Stimulated activated effector memory CD8-positive, alpha-beta T cell treated with anti-CD3 and anti-CD28 coated beads, Interleukin-12 subunit alpha, Interleukin-12 subunit beta, amount 100 ng/mL, for 72 hours (primary cell): Measurements from ENCODE around the gene PDE3B.
A peak's percentile ranks its signal among the peaks of the same experiment; 100 is the strongest.
"Not testable (repeated sequence)": the region's sequence is repeated elsewhere in the genome, so short reads cannot be mapped to it uniquely, and the experiment has no call there.

Source experiments
- ATAC-seq: fragments of 150-1000 bp; cut with Tn5 transposase; 2 replicates; pipeline ENCODE4 v1.10.0; 2021
- DNase-seq, 2 donors: peaks; one replicate each; pipeline ENCODE4 v3.0.0; 2021 to 2022; ENCODE audit warnings: low spot score in 2 of 2
- H3K27ac Mint-ChIP-seq: one replicate; pipeline ENCODE4 v1.8.0; 2022; ENCODE audit warnings: mild to moderate bottlenecking, mixed read lengths
- H3K36me3 Mint-ChIP-seq: one replicate; pipeline ENCODE4 v1.8.0; 2022; ENCODE audit warnings: mild to moderate bottlenecking, mixed read lengths
- H3K4me1 Mint-ChIP-seq: one replicate; pipeline ENCODE4 v1.8.0; 2022; ENCODE audit warnings: mixed read lengths
- H3K4me3 Mint-ChIP-seq: one replicate; pipeline ENCODE4 v1.8.0; 2022; ENCODE audit warnings: mild to moderate bottlenecking, mixed read lengths
- H3K9me3 Mint-ChIP-seq: one replicate; pipeline ENCODE4 v1.8.0; 2022; ENCODE audit warnings: mixed read lengths

Gene PDE3B

DNA sequence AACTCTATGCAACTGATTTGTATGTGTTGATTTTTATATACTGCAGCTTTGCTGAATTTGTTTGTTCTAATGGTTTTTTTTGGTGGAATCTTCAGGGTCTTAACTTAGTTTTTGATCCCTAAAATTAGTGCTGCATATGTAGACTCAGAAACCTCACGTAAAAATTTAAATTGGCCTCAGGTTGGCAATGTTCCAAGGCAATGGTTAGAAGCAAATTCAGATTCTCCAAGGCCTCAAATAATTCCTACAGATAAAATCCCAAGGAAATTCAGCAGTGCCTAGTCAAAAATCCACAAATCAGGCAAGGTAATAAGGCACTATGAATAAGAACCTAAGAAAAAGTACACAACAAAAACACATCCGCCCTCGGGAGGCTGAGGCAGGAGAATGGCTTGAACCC lies 9.5 kb downstream of the PDE3B start:
- Mint-ChIP-seq H3K36me3 (peaks cover 51% of the 10 kb centered on the region), H3K4me3 (no peak overlapping the region), H3K4me1 (peaks cover 55% of the 10 kb centered on the region), H3K27ac (no peak overlapping the region), H3K9me3 (no peaks in the 10 kb centered on the region)
- DNase-seq = no peak
- ATAC-seq = no peak

DNA sequence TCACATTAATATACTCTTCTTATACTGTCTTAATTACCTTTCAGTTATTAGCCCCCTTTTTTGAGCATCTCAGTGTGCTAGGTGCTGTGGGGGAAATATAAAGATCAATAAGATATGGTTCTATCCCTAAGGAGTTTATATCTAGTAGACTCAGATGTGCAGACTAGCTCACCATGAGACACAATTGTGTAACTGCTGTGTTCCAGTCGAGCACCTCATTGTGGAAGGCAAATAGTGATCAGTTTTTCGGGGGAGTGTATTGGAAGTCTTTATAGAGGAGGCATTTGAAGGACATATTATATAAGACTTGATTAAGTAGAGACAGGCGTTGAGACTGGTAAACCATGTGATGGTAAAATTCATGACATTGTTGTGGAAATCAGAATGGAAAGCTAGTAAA lies 11.8 kb downstream of the PDE3B start:
- H3K27ac Mint-ChIP-seq = no peak overlapping the region
- peaks cover 57% of the 10 kb centered on the region for H3K36me3 Mint-ChIP-seq
- DNase-seq (no peak), ATAC-seq (no peak)
- H3K9me3 Mint-ChIP-seq = no peaks in the 10 kb centered on the region
- peaks cover 37% of the 10 kb centered on the region for H3K4me1 Mint-ChIP-seq
- H3K4me3 Mint-ChIP-seq = no peak overlapping the region

DNA sequence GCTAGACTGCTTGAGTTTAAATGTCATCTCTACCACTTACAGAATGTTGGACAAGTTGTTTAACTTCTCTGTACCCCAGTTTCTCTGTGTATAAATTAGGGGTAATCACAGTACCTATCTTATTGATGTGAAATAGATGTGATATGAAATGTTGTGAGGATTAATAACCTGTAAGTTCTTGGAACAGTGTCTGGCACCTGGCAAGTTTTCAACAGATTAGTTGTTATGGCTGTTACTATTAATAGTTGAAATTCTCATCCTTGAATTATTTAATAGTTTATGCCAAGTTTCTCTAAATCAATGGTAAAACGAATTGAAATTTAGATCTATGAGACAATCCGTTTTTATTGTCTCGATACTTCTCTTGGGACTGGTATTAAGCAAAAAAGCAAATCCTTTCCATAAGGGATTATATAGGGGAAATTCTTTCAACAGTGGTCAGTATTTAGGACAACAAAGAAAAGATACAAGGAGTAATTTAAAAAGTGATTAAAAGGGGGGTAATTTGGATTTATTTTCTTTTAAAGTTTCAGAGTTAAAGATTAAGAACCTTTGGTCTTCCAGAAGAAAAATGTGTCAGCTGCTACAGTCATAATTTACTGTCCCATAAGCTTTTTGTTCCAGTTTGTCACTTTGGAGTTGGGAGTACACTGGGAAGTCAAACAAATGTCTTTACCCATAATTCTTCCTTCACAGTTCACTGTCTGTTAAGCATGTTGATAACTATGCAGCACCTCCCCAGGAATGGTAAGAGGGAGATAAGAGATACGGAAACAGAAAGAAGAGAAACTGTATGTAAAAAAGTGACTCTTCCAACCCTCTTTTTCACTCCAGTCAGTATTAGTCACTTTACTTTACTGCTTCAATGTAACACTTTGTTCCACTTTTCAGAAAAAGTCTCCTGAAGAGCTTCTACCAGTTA lies 13.2 kb downstream of the PDE3B start:
- Mint-ChIP-seq H3K9me3 (no peaks in the 10 kb centered on the region), H3K4me3 (no peak overlapping the region), H3K27ac (no peak overlapping the region), H3K36me3 (peaks cover 57% of the 10 kb centered on the region), H3K4me1 (peaks cover 33% of the 10 kb centered on the region)
- DNase-seq = no peak
- ATAC-seq = no peak

DNA sequence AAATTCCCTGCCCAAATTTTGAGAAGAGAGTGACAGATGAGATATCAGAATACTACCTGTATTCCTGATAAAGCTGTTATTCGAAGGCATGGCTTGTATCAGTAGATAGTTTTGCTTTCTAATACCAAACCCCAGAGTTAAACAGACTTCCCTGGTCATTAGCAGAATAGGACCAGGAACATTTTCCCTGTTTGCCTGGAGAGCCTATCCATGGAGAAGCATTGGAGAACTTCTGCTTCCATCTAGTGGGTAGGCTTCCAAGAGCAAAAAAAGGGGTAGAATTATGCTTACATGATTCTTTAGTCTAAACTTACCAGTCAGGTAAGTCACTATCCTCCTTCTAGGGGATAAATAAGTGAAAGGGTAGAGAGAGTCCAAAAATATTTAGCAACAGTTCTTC lies 14.2 kb downstream of the PDE3B start:
- no peak for ATAC-seq

DNA sequence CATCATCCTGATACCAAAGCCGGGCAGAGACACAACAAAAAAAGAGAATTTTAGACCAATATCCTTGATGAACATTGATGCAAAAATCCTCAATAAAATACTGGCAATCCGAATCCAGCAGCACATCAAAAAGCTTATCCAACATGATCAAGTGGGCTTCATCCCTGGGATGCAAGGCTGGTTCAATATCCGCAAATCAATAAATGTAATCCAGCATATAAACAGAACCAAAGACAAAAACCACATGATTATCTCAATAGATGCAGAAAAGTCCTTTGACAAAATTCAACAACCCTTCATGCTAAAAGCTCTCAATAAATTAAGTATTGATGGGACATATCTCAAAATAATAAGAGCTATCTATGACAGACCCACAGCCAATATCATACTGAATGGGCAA lies 21.3 kb downstream of the PDE3B start:
- not testable (repeated sequence) for DNase-seq, H3K4me3 Mint-ChIP-seq, H3K27ac Mint-ChIP-seq, H3K9me3 Mint-ChIP-seq, ATAC-seq
- Mint-ChIP-seq H3K36me3 (peaks cover 18% of the 10 kb centered on the region), H3K4me1 (peaks cover 12% of the 10 kb centered on the region)

More for the DNA sequence above, 14.2 kb downstream of the PDE3B start:
- Mint-ChIP-seq H3K9me3 (no peaks in the 10 kb centered on the region), H3K27ac (no peak overlapping the region), H3K4me1 (peaks cover 27% of the 10 kb centered on the region), H3K4me3 (no peak overlapping the region), H3K36me3 (peaks cover 52% of the 10 kb centered on the region)
- DNase-seq = no peak

DNA sequence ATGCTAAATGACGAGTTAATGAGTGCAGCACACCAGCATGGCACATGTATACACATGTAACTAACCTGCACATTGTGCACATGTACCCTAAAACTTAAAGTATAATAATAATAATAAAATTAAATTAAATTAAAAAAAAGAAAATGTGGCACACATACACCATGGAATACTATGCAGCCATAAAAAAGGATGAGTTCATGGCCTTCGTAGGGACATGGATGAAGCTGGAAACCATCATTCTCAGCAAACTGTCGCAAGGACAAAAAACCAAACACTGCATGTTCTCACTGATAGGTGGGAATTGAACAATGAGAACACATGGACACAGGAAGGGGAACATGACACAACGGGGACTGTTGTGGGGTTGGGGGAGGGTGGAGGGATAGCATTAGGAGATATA lies 23.7 kb downstream of the PDE3B start:
- not testable (repeated sequence) for H3K27ac Mint-ChIP-seq, H3K36me3 Mint-ChIP-seq, DNase-seq, H3K9me3 Mint-ChIP-seq, H3K4me3 Mint-ChIP-seq, ATAC-seq
- H3K4me1 Mint-ChIP-seq = peaks cover 27% of the 10 kb centered on the region

DNA sequence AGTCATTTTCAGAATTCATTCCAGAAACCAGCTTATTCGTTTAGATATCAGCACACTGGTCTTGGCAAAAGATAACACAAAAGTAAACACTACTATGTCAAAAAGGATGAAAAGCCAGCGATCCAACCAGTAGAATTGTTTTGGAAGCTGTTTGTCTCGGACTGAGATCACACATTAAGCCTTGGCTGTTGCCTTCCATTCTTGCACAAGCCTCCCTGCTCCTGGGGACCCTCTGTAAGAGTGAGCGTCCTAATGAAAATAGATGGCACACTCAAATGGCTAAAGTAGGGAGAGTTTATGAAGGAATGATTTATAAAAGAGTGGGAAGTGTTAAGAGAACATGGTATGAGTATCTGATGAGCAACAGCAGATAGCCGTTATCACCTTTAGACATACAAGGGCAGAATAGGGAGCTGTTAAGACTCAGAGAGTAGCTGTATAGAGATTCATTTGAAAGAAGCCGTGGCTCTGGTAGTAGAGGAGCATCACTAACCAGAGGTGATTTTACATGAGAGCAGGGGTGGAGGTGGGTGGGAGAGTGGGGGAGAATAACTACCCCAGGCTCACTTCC lies 25.2 kb downstream of the PDE3B start:
- peak; percentile 19 for ATAC-seq
- Mint-ChIP-seq H3K4me3 (no peak overlapping the region), H3K9me3 (peaks cover 6% of the 10 kb centered on the region), H3K36me3 (peaks cover 5% of the 10 kb centered on the region), H3K27ac (no peak overlapping the region), H3K4me1 (peaks cover 36% of the 10 kb centered on the region)
- DNase-seq = no peak

DNA sequence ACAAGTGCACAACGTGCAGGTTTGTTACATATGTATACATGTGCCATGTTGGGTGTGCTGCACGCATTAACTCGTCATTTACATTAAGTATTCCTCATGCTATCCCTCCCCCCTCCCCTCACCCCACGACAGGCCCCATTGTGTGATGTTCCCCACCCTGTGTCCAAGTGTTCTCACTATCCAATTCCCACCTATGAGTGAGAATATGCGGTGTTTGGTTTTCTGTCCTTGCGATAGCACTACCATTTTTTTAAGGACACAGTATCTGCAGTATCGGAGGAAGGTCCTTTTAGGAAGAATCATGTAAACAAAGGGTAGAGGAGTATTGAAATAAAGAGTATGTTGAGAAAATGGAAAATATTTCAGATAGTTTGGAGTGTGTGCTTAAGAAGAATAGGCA lies 25.9 kb downstream of the PDE3B start:
- no peak for DNase-seq
- ATAC-seq = no peak
- no peak overlapping the region for H3K27ac Mint-ChIP-seq
- peaks cover under 1% of the 10 kb centered on the region for H3K9me3 Mint-ChIP-seq
- no peak overlapping the region for H3K4me3 Mint-ChIP-seq
- H3K4me1 Mint-ChIP-seq = peaks cover 37% of the 10 kb centered on the region
- peaks cover 5% of the 10 kb centered on the region for H3K36me3 Mint-ChIP-seq

DNA sequence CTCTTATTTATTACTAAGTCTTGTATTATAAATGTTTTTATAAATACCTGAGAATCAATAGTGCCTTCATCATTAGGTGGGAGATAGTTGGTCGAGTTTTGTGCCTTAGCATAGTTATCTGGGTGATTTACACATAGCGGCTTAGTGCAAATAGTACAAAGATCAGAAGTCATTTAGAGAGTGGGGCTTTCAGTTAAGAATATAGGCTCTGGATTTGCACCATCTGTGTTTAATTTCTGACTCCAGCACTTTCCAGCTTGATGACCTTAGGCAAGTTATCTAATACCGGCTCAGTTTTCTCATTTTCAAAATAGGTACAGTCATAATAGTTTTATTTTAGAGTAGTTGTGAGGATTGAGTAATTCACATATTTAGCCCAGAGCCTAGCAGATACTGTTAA lies 26.4 kb downstream of the PDE3B start:
- DNase-seq (no peak), ATAC-seq (no peak)
- H3K4me1 Mint-ChIP-seq = peaks cover 37% of the 10 kb centered on the region
- peaks cover 5% of the 10 kb centered on the region for H3K36me3 Mint-ChIP-seq
- no peaks in the 10 kb centered on the region for H3K9me3 Mint-ChIP-seq
- H3K27ac Mint-ChIP-seq = no peak overlapping the region
- H3K4me3 Mint-ChIP-seq = no peak overlapping the region

DNA sequence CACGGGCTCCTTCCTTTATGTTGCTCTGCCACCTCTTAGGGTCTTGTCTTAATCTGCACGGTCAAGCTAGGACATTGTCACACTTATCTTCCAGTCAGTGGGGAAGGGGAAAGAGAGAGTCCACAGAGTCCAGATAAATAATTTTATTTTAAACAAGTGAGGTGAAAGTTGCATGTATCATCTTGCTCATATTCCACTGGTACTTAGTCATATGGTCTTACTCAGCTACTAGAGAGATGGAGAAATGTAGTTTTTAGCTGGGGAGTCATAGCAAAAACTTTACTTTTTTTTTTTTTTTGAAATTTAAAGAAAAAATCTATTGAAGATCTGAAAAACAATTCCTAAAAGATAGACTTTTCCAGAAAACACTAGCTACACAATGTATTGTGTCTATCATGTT lies 29.0 kb downstream of the PDE3B start:
- DNase-seq = no peak

DNA sequence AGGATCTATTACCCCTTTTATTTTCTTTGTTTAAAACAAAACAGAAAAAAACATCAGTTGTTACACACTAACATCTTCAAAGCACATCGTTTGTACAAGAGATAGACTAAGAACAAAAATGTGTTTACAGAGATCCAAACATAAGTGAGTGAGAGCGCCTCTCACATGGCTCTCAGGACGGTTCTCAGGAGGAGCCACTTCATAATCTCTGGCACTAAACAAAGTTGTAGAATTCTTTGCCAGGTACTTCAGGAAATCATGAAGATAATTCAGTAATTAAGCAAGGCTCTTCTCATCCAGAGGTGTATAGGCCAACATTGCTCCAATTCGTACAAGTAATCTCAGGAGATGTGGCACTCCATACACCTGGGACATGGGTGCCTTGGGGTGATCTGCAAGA lies 29.8 kb downstream of the PDE3B start:
- Mint-ChIP-seq H3K36me3 (peaks cover 5% of the 10 kb centered on the region), H3K27ac (no peak overlapping the region), H3K4me1 (peaks cover 43% of the 10 kb centered on the region), H3K9me3 (no peaks in the 10 kb centered on the region), H3K4me3 (no peak overlapping the region)
- ATAC-seq = no peak
- DNase-seq = no peak

More for the DNA sequence above, 29.0 kb downstream of the PDE3B start:
- Mint-ChIP-seq H3K4me3 (no peak overlapping the region), H3K9me3 (no peaks in the 10 kb centered on the region), H3K4me1 (peaks cover 40% of the 10 kb centered on the region), H3K27ac (peak overlapping the region; percentile 6), H3K36me3 (peaks cover 5% of the 10 kb centered on the region)
- ATAC-seq = peak; percentile 82

DNA sequence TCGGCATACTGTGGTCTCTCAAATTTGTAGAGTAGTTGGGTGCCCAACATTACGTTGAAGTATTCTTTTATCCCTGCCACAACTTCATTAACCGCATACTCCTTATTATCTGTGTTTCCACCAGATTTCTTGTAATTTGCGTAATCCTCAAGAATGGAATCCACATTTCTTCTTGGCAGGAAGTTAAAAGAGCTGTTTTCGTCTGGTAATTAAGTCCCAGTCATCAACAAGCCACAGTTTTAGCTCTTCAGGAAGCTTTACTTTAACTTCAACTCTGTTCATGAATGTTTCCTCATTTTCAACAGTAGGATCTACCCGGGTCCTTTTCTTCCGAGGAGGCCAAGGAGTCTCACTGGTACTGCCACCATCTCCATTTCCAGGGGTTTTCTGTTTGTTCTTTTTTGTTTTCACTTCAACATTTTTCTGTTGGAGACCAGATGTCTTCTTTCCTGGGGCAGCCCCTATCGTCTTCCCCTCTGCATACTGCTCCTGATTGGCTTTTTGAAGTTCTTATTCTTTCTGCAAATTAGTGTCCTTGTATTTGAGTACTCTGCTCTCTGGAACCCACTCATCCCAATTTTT lies 30.3 kb downstream of the PDE3B start:
- Mint-ChIP-seq H3K4me3 (no peak overlapping the region), H3K27ac (peak overlapping the region; percentile 2), H3K9me3 (no peaks in the 10 kb centered on the region), H3K4me1 (peaks cover 39% of the 10 kb centered on the region), H3K36me3 (peaks cover 5% of the 10 kb centered on the region)
- DNase-seq (no peak), ATAC-seq (no peak)

DNA sequence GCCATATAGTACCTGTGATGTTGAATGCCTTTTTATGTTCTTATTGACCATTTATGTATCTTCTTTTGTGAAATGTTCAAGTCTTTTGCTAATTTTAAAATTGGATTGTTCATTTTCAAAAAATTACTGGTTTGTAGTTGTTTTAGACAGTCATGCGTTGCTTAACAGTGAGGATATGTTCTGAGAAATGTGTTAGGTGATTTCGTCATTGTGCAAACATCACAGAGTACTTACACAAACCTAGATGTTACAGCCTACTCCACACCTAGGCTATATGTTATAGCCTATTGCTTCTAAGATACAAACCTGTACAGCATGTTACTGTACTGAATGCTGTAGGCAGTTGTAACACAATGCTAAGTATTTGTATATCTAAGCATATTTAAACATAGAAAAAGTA lies 32.5 kb downstream of the PDE3B start:
- Mint-ChIP-seq H3K9me3 (peaks cover 5% of the 10 kb centered on the region), H3K4me3 (no peak overlapping the region), H3K27ac (no peak overlapping the region), H3K4me1 (peaks cover 33% of the 10 kb centered on the region), H3K36me3 (peaks cover 7% of the 10 kb centered on the region)
- ATAC-seq (no peak), DNase-seq (no peak)

DNA sequence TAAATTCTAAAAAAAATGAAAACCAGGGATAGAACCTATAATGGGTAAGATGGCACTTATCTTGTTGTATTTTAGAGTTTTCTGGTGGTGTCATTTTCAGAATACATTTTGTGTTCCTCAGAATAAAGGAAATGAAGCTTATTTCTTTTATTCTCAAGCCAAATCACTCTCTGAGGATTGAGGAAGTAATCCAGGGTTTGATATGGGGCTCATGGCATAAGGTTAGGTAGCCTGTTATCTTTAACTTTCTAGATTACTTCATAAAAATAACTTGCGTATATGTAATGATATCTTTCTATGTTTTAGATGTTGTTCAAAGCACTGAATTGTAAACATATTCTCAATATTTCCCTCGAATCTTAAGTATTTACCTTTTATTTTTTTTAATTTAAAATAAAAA lies 33.5 kb downstream of the PDE3B start:
- H3K27ac Mint-ChIP-seq = no peak overlapping the region
- H3K36me3 Mint-ChIP-seq = peaks cover 7% of the 10 kb centered on the region

DNA sequence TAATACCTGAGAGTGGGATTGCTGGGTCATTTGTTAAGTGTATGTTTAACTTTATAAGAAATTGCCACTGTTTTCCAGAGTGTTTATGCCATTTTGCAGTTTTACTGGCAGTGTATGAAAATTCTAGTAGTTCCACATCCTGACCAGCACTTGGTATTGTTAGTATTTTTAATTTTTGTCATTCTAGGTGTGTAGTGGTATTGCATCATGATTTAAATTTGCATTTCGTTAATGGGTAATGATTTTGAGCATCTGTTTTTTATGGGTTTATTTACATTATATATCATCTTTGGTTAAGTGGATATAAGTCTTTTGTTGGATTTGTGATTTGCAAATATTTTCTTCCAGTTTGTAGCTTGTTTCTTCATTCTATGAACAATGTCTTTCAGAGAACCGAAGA lies 34.7 kb downstream of the PDE3B start:
- peaks cover 7% of the 10 kb centered on the region for H3K36me3 Mint-ChIP-seq
- H3K27ac Mint-ChIP-seq = no peak overlapping the region
- H3K9me3 Mint-ChIP-seq = peaks cover 5% of the 10 kb centered on the region
- ATAC-seq (no peak), DNase-seq (no peak)
- H3K4me3 Mint-ChIP-seq = no peak overlapping the region
- peaks cover 25% of the 10 kb centered on the region for H3K4me1 Mint-ChIP-seq

More for the DNA sequence above, 33.5 kb downstream of the PDE3B start:
- Mint-ChIP-seq H3K4me1 (peaks cover 32% of the 10 kb centered on the region), H3K4me3 (no peak overlapping the region), H3K9me3 (peaks cover 5% of the 10 kb centered on the region)
- no peak for ATAC-seq
- DNase-seq = no peak

DNA sequence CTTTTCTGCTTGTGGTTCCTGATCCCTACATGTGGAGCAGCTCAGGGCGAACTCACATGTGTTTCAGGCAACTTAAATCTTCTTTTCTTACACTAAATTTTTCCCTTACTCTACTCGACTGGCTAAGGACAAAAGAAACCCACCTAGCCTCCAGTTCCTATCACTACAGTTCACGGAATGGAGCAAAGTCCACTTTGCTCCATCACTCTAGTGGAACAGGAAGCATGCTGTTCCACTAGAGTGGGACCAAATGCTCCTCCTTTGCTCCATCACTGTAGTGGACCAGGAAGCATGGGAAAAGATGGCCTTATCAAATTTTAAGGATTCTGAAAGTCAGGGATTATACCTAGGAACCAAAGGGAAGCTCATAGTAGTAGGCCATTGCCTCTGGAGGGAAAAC lies 36.1 kb downstream of the PDE3B start:
- Mint-ChIP-seq H3K4me1 (peaks cover 31% of the 10 kb centered on the region), H3K27ac (no peak overlapping the region), H3K36me3 (peaks cover 7% of the 10 kb centered on the region)

More for the DNA sequence above, 36.1 kb downstream of the PDE3B start:
- DNase-seq = no peak
- Mint-ChIP-seq H3K4me3 (no peak overlapping the region), H3K9me3 (peaks cover 5% of the 10 kb centered on the region)
- no peak for ATAC-seq
